ENCODE measurements around the gene STAMBPL1. TPM values are rescaled to one million over a fixed set of nuclear protein-coding genes. Genes with fewer than 3 reads are reported as not detected.

STAMBPL1 gene
- total and polyA plus RNA-seq, 2 donors (not counting 3 experiments of a cell fraction or from before 2014, with no cell fraction given) = 0.70 to 1.8 TPM

DNA sequence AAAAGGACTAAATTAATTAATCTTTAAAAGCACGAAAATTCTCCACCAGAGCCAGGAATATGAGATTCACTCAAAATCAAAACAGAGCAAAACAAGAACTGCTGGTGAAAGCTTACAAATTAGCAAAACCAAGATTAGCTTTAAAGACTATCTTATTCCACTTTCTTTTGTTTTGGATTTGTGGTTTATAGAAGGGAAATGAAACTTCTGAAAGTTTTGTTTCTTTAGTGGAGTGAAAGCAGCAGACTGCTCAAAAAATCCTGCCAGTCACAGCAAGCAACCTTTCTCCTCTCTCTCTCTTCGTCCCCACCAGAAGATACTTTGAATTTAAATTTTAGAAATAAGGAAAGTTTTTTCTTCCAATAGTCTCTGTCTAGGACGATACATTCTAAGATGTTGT is 64.8 kb downstream of the STAMBPL1 start:
- Histone ChIP-seq H3K9me1 (replicated peaks; ENCODE audit: control insufficient read depth, extremely low read depth, insufficient read depth, low read length) (no peaks in the 10 kb centered on the region), H3K9ac (replicated peaks; ENCODE audit: extremely low read depth, insufficient read depth, low read length) (no peak overlapping the region), H3K4me1 (ENCODE audit: control insufficient read depth, extremely low read depth, insufficient read depth, low read length) (no peaks in the 10 kb centered on the region), H3K79me2 (ENCODE audit: control insufficient read depth, insufficient read depth, low read length) (no peaks in the 10 kb centered on the region), H3K36me3 (ENCODE audit: control insufficient read depth in 2 of 2, extremely low read depth in 1 of 2, insufficient read depth in 2 of 2, low read length in 2 of 2) (no peaks in the 10 kb centered on the region), H3K4me2 (ENCODE audit: insufficient read depth, low read length) (no peak overlapping the region), H4K20me1 (replicated peaks; ENCODE audit: control insufficient read depth, extremely low read depth, insufficient read depth, low read length) (no peaks in the 10 kb centered on the region), H3K27ac (ENCODE audit: insufficient read depth, low read depth, low read length) (no peak overlapping the region), H3K27me3 (ENCODE audit: control insufficient read depth in 2 of 2, insufficient read depth in 2 of 2, low read length in 2 of 2) (peaks cover 0 to 4% of the 10 kb centered on the region in 2 experiments), H3K4me3 (replicated peaks in 1 of 3; ENCODE audit: insufficient read depth in 1 of 3, low read depth in 1 of 3, low read length in 3 of 3) (no peak overlapping the region), H3K9me3 (replicated peaks; ENCODE audit: control insufficient read depth, insufficient read depth, low read length) (no peaks in the 10 kb centered on the region), H2AFZ (ENCODE audit: low read depth, low read length) (no peak overlapping the region)
- ChIA-PET CTCF (interaction anchor here (1.3 to 4.5 kb wide), 6 partner anchors 9 to 273 kb away, joined by 3 to 25 read pairs (median 10); no protein-coding TSS in a partner anchor), POLR2A (no interaction called here)
- dilution Hi-C loops (cut with MboI; ENCODE audit: extremely low pct_ligation_motif_present, low sequenced_read_pairs) = no loop called here
- no TSS peak for BruUV-seq (replicated peaks)
- DNase-seq (ENCODE audit: low read depth, low spot score) (no peak), FAIRE-seq (no peak)
- intact Hi-C loops (cut with micrococcal nuclease) = no loop called here
- no peak for TF ChIP-seq GATA2 (IDR thresholded peaks at IDR 0.05; ENCODE audit: insufficient read depth, insufficient read length, low read depth, low read length)
- TF ChIP-seq, protein P1, sequence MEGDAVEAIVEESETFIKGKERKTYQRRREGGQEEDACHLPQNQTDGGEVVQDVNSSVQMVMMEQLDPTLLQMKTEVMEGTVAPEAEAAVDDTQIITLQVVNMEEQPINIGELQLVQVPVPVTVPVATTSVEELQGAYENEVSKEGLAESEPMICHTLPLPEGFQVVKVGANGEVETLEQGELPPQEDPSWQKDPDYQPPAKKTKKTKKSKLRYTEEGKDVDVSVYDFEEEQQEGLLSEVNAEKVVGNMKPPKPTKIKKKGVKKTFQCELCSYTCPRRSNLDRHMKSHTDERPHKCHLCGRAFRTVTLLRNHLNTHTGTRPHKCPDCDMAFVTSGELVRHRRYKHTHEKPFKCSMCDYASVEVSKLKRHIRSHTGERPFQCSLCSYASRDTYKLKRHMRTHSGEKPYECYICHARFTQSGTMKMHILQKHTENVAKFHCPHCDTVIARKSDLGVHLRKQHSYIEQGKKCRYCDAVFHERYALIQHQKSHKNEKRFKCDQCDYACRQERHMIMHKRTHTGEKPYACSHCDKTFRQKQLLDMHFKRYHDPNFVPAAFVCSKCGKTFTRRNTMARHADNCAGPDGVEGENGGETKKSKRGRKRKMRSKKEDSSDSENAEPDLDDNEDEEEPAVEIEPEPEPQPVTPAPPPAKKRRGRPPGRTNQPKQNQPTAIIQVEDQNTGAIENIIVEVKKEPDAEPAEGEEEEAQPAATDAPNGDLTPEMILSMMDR (IDR thresholded peaks at IDR 0.05; ENCODE audit: extremely low read depth in 1 of 2, insufficient read depth in 1 of 2, low read depth in 1 of 2, low read length in 2 of 2) = no peak
- TF ChIP-seq JUN (IDR thresholded peaks at IDR 0.05; ENCODE audit: borderline replicate concordance, insufficient read depth, insufficient read length, low read depth) = no peak

DNA sequence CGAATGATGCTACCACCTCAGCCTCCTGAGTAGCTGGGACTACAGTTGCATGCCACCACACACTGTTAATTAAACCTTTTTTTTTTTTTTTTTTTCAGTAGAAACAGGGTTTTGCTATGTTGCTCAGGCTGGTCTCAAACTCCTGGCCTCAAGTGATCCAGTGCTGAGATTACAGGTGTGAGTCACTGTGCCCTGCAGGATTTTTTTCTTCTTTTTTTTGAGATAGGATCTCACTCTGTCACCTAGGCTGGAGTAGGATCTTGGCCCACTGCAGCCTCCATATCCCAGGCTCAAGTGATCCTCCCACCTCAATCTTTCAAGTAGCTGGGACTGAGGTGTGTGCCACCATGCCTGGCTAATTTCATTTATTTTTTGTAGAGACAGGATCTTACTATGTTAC is 66.2 kb downstream of the STAMBPL1 start:
- DNase-seq (ENCODE audit: low read depth, low spot score) (no peak), FAIRE-seq (no peak)
- no peak for TF ChIP-seq EZH2 (IDR thresholded peaks at IDR 0.05; ENCODE audit: borderline replicate concordance, low read depth, low read length, severe bottlenecking)
- TF ChIP-seq MYC (IDR thresholded peaks at IDR 0.05; ENCODE audit: low read depth, low read length) = no peak
- no peak for TF ChIP-seq POLR2A (IDR thresholded peaks at IDR 0.05; ENCODE audit: low read depth, low read length)
- TF ChIP-seq, protein P2, sequence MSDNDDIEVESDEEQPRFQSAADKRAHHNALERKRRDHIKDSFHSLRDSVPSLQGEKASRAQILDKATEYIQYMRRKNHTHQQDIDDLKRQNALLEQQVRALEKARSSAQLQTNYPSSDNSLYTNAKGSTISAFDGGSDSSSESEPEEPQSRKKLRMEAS (IDR thresholded peaks at IDR 0.05; ENCODE audit: insufficient read depth, insufficient read length) = no peak
- TF ChIP-seq JUN (IDR thresholded peaks at IDR 0.05; ENCODE audit: borderline replicate concordance, insufficient read depth, insufficient read length, low read depth) = no peak
- TF ChIP-seq, protein P1 (IDR thresholded peaks at IDR 0.05; ENCODE audit: extremely low read depth in 1 of 2, insufficient read depth in 1 of 2, low read depth in 1 of 2, low read length in 2 of 2) = no peak
- TF ChIP-seq POLR2AphosphoS5 (IDR thresholded peaks at IDR 0.05; ENCODE audit: insufficient read depth, low read depth, low read length) = no peak
- no peak for TF ChIP-seq GATA2 (IDR thresholded peaks at IDR 0.05; ENCODE audit: insufficient read depth, insufficient read length, low read depth, low read length)
- no peak for TF ChIP-seq FOS (IDR thresholded peaks at IDR 0.05; ENCODE audit: borderline replicate concordance, insufficient read depth, low read length)
- BruUV-seq (replicated peaks) = no TSS peak
- Histone ChIP-seq H3K4me1 (ENCODE audit: control insufficient read depth, extremely low read depth, insufficient read depth, low read length) (no peaks in the 10 kb centered on the region), H3K27me3 (ENCODE audit: control insufficient read depth in 2 of 2, insufficient read depth in 2 of 2, low read length in 2 of 2) (peaks cover 0 to 4% of the 10 kb centered on the region in 2 experiments), H4K20me1 (replicated peaks; ENCODE audit: control insufficient read depth, extremely low read depth, insufficient read depth, low read length) (no peaks in the 10 kb centered on the region), H3K9me3 (replicated peaks; ENCODE audit: control insufficient read depth, insufficient read depth, low read length) (no peaks in the 10 kb centered on the region), H3K4me3 (replicated peaks in 1 of 3; ENCODE audit: insufficient read depth in 1 of 3, low read depth in 1 of 3, low read length in 3 of 3) (no peak overlapping the region), H3K4me2 (ENCODE audit: insufficient read depth, low read length) (no peak overlapping the region), H2AFZ (ENCODE audit: low read depth, low read length) (no peak overlapping the region), H3K36me3 (ENCODE audit: control insufficient read depth in 2 of 2, extremely low read depth in 1 of 2, insufficient read depth in 2 of 2, low read length in 2 of 2) (no peaks in the 10 kb centered on the region), H3K9me1 (replicated peaks; ENCODE audit: control insufficient read depth, extremely low read depth, insufficient read depth, low read length) (no peaks in the 10 kb centered on the region), H3K9ac (replicated peaks; ENCODE audit: extremely low read depth, insufficient read depth, low read length) (no peak overlapping the region), H3K79me2 (ENCODE audit: control insufficient read depth, insufficient read depth, low read length) (no peaks in the 10 kb centered on the region), H3K27ac (ENCODE audit: insufficient read depth, low read depth, low read length) (no peak overlapping the region)
- ChIA-PET CTCF (interaction anchor here (1.3 to 4.0 kb wide), 5 partner anchors 8 to 41 kb away, joined by 3 to 21 read pairs (median 4); no protein-coding TSS in a partner anchor), POLR2A (no interaction called here)
- intact Hi-C loops (cut with micrococcal nuclease) = no loop called here
- dilution Hi-C loops (cut with MboI; ENCODE audit: extremely low pct_ligation_motif_present, low sequenced_read_pairs) = no loop called here

Data from endothelial cell of umbilical vein (primary cell).